ENCODE measurements around the gene ST7L.
A peak's percentile ranks its signal among the peaks of the same experiment; 100 is the strongest.
"Not testable (repeated sequence)": the region's sequence is repeated elsewhere in the genome, so short reads cannot be mapped to it uniquely, and the experiment has no call there.

Gene ST7L

GRCh38 chr1:112618721-112619517, at the start of gene ST7L:
Gene ST7L (minus strand): TSS chr1:112619141. CDS start chr1:112619113, 28 bp downstream.
- DNase-seq, result peak; percentile 75

GRCh38 chr1:112666946-112667345, 48.0 kb upstream of the ST7L start:
- no peak for DNase-seq

- no peak for DNase-seq
These were observed 46.9 kb upstream of the ST7L start for GRCh38 chr1:112665857-112666256.

- DNase-seq, result no peak
These were observed 32.3 kb upstream of the ST7L start for GRCh38 chr1:112651205-112651604.

- no peak for DNase-seq
These were observed 27.3 kb upstream of the ST7L start for GRCh38 chr1:112646225-112646624.

- no peak for DNase-seq
These were observed 24.1 kb upstream of the ST7L start for GRCh38 chr1:112643080-112643479.

- not testable (repeated sequence) for DNase-seq
These were observed 21.5 kb upstream of the ST7L start for GRCh38 chr1:112640437-112640836.

- no peak for DNase-seq
These were observed 19.1 kb upstream of the ST7L start for GRCh38 chr1:112638110-112638428.

- DNase-seq, result no peak
These were observed 18.5 kb upstream of the ST7L start for GRCh38 chr1:112637254-112638109.

GRCh38 chr1:112636597-112637253, 17.8 kb upstream of the ST7L start:
- DNase-seq, result no peak

GRCh38 chr1:112636056-112636455, 17.1 kb upstream of the ST7L start:
- DNase-seq, result no peak

- no peak for DNase-seq
These were observed 15.4 kb upstream of the ST7L start for GRCh38 chr1:112634367-112634766.

- no peak for DNase-seq
These were observed 14.7 kb upstream of the ST7L start for GRCh38 chr1:112633628-112634027.

- DNase-seq, result no peak
These were observed 10.3 kb upstream of the ST7L start for GRCh38 chr1:112629256-112629655.

GRCh38 chr1:112628516-112628915, 9.6 kb upstream of the ST7L start:
- DNase-seq, result no peak

- no peak for DNase-seq
These were observed 7.9 kb upstream of the ST7L start for GRCh38 chr1:112626887-112627286.

GRCh38 chr1:112626193-112626592, 7.3 kb upstream of the ST7L start:
- DNase-seq, result no peak

GRCh38 chr1:112625696-112626095, 6.8 kb upstream of the ST7L start:
- no peak for DNase-seq

GRCh38 chr1:112624493-112624892, 5.6 kb upstream of the ST7L start:
- not testable (repeated sequence) for DNase-seq

GRCh38 chr1:112620377-112620695, 1.4 kb upstream of the ST7L start:
- DNase-seq, result no peak

- peak; percentile 91 for DNase-seq
These were observed 806 bp upstream of the ST7L start, which contains the start of gene CAPZA1 for GRCh38 chr1:112619518-112620376. Gene CAPZA1 (plus strand): TSS chr1:112619832. CDS start chr1:112619845, 13 bp downstream.

GRCh38 chr1:112618114-112618720, 724 bp downstream of the ST7L start:
- no peak for DNase-seq

Data from fibroblast of skin of right quadriceps (primary cell).